Measurements from ENCODE around the gene PIK3C2A. TPM values are rescaled to one million over a fixed set of nuclear protein-coding genes. Genes with fewer than 3 reads are reported as not detected.

PIK3C2A gene
- total and polyA plus RNA-seq, 2 of the 13 experiments (the other 11 are each of a cell fraction or from before 2014, with no cell fraction given), result 27.5 to 49.9 TPM

GRCh38 chr11:17164361-17165246 lies 43.2 kb downstream of the PIK3C2A start (continued):
- TF ChIP-seq ZNF260 (CRISPR knock-in tag; IDR thresholded peaks at IDR 0.05; ENCODE audit: borderline replicate concordance, low read depth) (no peak), ZBTB14 (CRISPR knock-in tag; IDR thresholded peaks at IDR 0.05) (no peak), PITX1 (CRISPR knock-in tag; IDR thresholded peaks at IDR 0.05) (no peak), HDAC1 (CRISPR knock-in tag; IDR thresholded peaks at IDR 0.05) (no peak; the same call in 1 of the 2 replicates), ZNF782 (CRISPR knock-in tag; IDR thresholded peaks at IDR 0.05; ENCODE audit: borderline replicate concordance) (no peak), AHDC1 (CRISPR knock-in tag; IDR thresholded peaks at IDR 0.05; ENCODE audit: borderline replicate concordance) (peak; percentile 78; the same call in 1 of the 2 replicates), ZBTB8A (CRISPR knock-in tag; IDR thresholded peaks at IDR 0.05; ENCODE audit: borderline replicate concordance, low read depth) (no peak), PLSCR1 (CRISPR knock-in tag; IDR thresholded peaks at IDR 0.05; ENCODE audit: borderline replicate concordance) (no peak), TRIM22 (IDR thresholded peaks at IDR 0.05) (no peak), HOMEZ (CRISPR knock-in tag; IDR thresholded peaks at IDR 0.05; ENCODE audit: low read depth) (peak; percentile 80), SIN3A (IDR thresholded peaks at IDR 0.05; ENCODE audit: borderline replicate concordance, low read depth, low read length) (no peak), PRDM10 (CRISPR knock-in tag; IDR thresholded peaks at IDR 0.05; ENCODE audit: low read depth) (peak; percentile 41; the same call in 1 of the 2 replicates)

Data from HepG2 (cell line).